ENCODE measurements around the gene HEMGN.

The HEMGN gene

GRCh38 chr9:97895211-97895610, 42.8 kb downstream of the HEMGN start:
- no peak overlapping the region for H3K27ac ChIP-seq (ENCODE audit: low read length)
- H3K9me3 ChIP-seq (ENCODE audit: control insufficient read depth in 2 of 2, low read length in 2 of 2), result peaks cover 0 to 4% of the 10 kb centered on the region in 2 donors
- peaks cover 3 to 9% of the 10 kb centered on the region in 2 donors for H3K36me3 ChIP-seq (ENCODE audit: control insufficient read depth in 2 of 2, insufficient read depth in 2 of 2, low read length in 2 of 2)
- H3K9ac ChIP-seq (ENCODE audit: low read length in 2 of 2), result no peak overlapping the region
- H3K4me1 ChIP-seq (ENCODE audit: control insufficient read depth, insufficient read depth, low read length), result no peaks in the 10 kb centered on the region
- no peak overlapping the region for H3K4me3 ChIP-seq (ENCODE audit: low read length in 2 of 2)
- H3K27me3 ChIP-seq (ENCODE audit: control insufficient read depth in 1 of 2, insufficient read depth in 2 of 2, low read length in 2 of 2), result no peaks in the 10 kb centered on the region

GRCh38 chr9:97892421-97892820, 45.6 kb downstream of the HEMGN start:
- H3K4me1 ChIP-seq (ENCODE audit: control insufficient read depth, insufficient read depth, low read length), result no peaks in the 10 kb centered on the region

GRCh38 chr9:97891736-97892135, 46.2 kb downstream of the HEMGN start:
- H3K4me3 ChIP-seq (ENCODE audit: low read length in 2 of 2), result no peak overlapping the region
- H3K4me1 ChIP-seq (ENCODE audit: control insufficient read depth, insufficient read depth, low read length), result no peaks in the 10 kb centered on the region
- H3K36me3 ChIP-seq (ENCODE audit: control insufficient read depth in 2 of 2, insufficient read depth in 2 of 2, low read length in 2 of 2), result peaks cover 0 to 5% of the 10 kb centered on the region in 2 donors
- H3K27ac ChIP-seq (ENCODE audit: low read length), result no peak overlapping the region
- H3K9me3 ChIP-seq (ENCODE audit: control insufficient read depth in 2 of 2, low read length in 2 of 2), result peaks cover 0 to 4% of the 10 kb centered on the region in 2 donors
- H3K9ac ChIP-seq (ENCODE audit: low read length in 2 of 2), result no peak overlapping the region
- H3K27me3 ChIP-seq (ENCODE audit: control insufficient read depth in 1 of 2, insufficient read depth in 2 of 2, low read length in 2 of 2), result peaks cover 0 to 2% of the 10 kb centered on the region in 2 donors

More at GRCh38 chr9:97892421-97892820, 45.6 kb downstream of the HEMGN start:
- no peak overlapping the region for H3K27ac ChIP-seq (ENCODE audit: low read length)
- H3K36me3 ChIP-seq (ENCODE audit: control insufficient read depth in 2 of 2, insufficient read depth in 2 of 2, low read length in 2 of 2), result peaks cover 0 to 5% of the 10 kb centered on the region in 2 donors
- peaks cover 0 to 2% of the 10 kb centered on the region in 2 donors for H3K27me3 ChIP-seq (ENCODE audit: control insufficient read depth in 1 of 2, insufficient read depth in 2 of 2, low read length in 2 of 2)
- H3K4me3 ChIP-seq (ENCODE audit: low read length in 2 of 2), result no peak overlapping the region
- no peak overlapping the region for H3K9ac ChIP-seq (ENCODE audit: low read length in 2 of 2)
- peaks cover 0 to 4% of the 10 kb centered on the region in 2 donors for H3K9me3 ChIP-seq (ENCODE audit: control insufficient read depth in 2 of 2, low read length in 2 of 2)

GRCh38 chr9:97889941-97890887, 47.8 kb downstream of the HEMGN start:
- H3K9ac ChIP-seq (ENCODE audit: low read length in 2 of 2), result no peak overlapping the region
- H3K9me3 ChIP-seq (ENCODE audit: control insufficient read depth in 2 of 2, low read length in 2 of 2), result peaks cover 0 to 4% of the 10 kb centered on the region in 2 donors
- no peaks in the 10 kb centered on the region for H3K4me1 ChIP-seq (ENCODE audit: control insufficient read depth, insufficient read depth, low read length)
- no peak overlapping the region for H3K4me3 ChIP-seq (ENCODE audit: low read length in 2 of 2)
- peaks cover 0 to 2% of the 10 kb centered on the region in 2 donors for H3K27me3 ChIP-seq (ENCODE audit: control insufficient read depth in 1 of 2, insufficient read depth in 2 of 2, low read length in 2 of 2)
- H3K27ac ChIP-seq (ENCODE audit: low read length), result no peak overlapping the region
- H3K36me3 ChIP-seq (ENCODE audit: control insufficient read depth in 2 of 2, insufficient read depth in 2 of 2, low read length in 2 of 2), result no peaks in the 10 kb centered on the region

- no peak overlapping the region for H3K27ac ChIP-seq (ENCODE audit: low read length)
- H3K9me3 ChIP-seq (ENCODE audit: control insufficient read depth in 2 of 2, low read length in 2 of 2), result no peaks in the 10 kb centered on the region
- H3K9ac ChIP-seq (ENCODE audit: low read length in 2 of 2), result no peak overlapping the region
These were observed 57.6 kb downstream of the HEMGN start for GRCh38 chr9:97880336-97880735.

More at GRCh38 chr9:97880336-97880735, 57.6 kb downstream of the HEMGN start:
- Histone ChIP-seq H3K4me1 (ENCODE audit: control insufficient read depth, insufficient read depth, low read length) (peaks cover 4% of the 10 kb centered on the region), H3K27me3 (ENCODE audit: control insufficient read depth in 1 of 2, insufficient read depth in 2 of 2, low read length in 2 of 2) (no peaks in the 10 kb centered on the region), H3K36me3 (ENCODE audit: control insufficient read depth in 2 of 2, insufficient read depth in 2 of 2, low read length in 2 of 2) (no peaks in the 10 kb centered on the region), H3K4me3 (ENCODE audit: low read length in 2 of 2) (no peak overlapping the region)
